AG09309 (cell line): ENCODE data around the gene DBP.

ENCODE experiments used
- DNase-seq: peaks from one replicate; pipeline ENCODE4 v3.0.0-alpha.2; 2010; ENCODE audit warnings: low read depth
- H3K4me3 ChIP-seq: 2 replicates; pipeline ENCODE4 v1.5.1; 2011; ENCODE audit warnings: mild to moderate bottlenecking, low read depth, low read length, moderate library complexity; ENCODE audit not compliant: control insufficient read depth
- CTCF ChIP-seq: IDR thresholded peaks from 2 replicates; pipeline ENCODE4 v1.5.1; 2011; ENCODE audit warnings: mild to moderate bottlenecking, low read depth, low read length, inconsistent platforms; ENCODE audit not compliant: insufficient read depth, control insufficient read depth; ENCODE audit errors: missing control alignments

The DBP gene

GRCh38 chr19:48627201-48627864, 9.8 kb downstream of the DBP start:
- no peak for DNase-seq
- H3K4me3 ChIP-seq, result no peak overlapping the region
- TF ChIP-seq CTCF, result no peak

- no peak for DNase-seq
- H3K4me3 ChIP-seq, result no peak overlapping the region
- no peak for TF ChIP-seq CTCF
These were observed 11.3 kb downstream of the DBP start for GRCh38 chr19:48625891-48626327.

- no peak for DNase-seq
- TF ChIP-seq CTCF, result no peak
- peak overlapping the region; percentile 63 for H3K4me3 ChIP-seq
These were observed 12.1 kb downstream of the DBP start for GRCh38 chr19:48624791-48625723.

DNA sequence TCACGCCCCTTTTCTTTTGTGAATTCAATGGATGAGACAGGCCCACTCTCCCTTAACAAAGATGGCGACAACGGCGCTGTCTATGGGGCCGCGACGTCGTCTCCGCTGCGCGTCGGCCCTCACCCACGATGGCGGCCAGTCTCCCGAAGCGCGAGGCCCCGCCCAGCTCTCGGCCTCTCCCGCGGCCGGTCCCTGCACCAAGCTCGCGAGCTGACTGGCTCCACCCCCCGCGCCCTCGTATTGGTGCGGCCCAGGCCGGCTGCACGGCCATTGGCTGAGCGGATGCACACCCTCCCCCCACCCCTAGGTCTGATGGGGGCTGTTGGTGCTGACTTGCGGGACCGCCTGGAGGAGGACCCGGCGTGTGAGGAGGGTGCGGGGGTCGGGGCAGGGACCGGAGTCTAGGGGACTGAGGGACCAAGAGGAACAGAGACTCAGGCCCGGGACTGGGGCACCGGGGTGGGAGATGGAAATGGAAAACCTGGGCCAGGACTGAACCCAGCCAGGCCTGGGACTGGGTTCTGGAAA, 13.0 kb downstream of the DBP start:
- H3K4me3 ChIP-seq, result peak overlapping the region; percentile 63
- DNase-seq, result peak; percentile 75
- no peak for TF ChIP-seq CTCF

GRCh38 chr19:48623556-48624066, 13.6 kb downstream of the DBP start:
- TF ChIP-seq CTCF, result no peak
- no peak for DNase-seq

More at GRCh38 chr19:48623556-48624066, 13.6 kb downstream of the DBP start:
- H3K4me3 ChIP-seq, result peak overlapping the region; percentile 27
